Activated T-cell treated with anti-CD3 and anti-CD28 coated beads, Interleukin-2, amount 50 U/mL, for 48 hours (primary cell): ENCODE measurements around the gene ISY1.
A peak's percentile ranks its signal among the peaks of the same experiment; 100 is the strongest.
"Not testable (repeated sequence)": the region's sequence is repeated elsewhere in the genome, so short reads cannot be mapped to it uniquely, and the experiment has no call there.

Experiments used
- DNase-seq, 2 experiments: peaks; one replicate each; pipeline ENCODE4 v3.0.0-alpha.2; 2020

Gene ISY1

GRCh38 chr3:129165594-129165993 lies 4.7 kb upstream of the ISY1 start:
- DNase-seq = not testable (repeated sequence)

- DNase-seq = no peak
Observed at GRCh38 chr3:129164500-129164899, 3.6 kb upstream of the ISY1 start.

GRCh38 chr3:129162729-129163579 lies 2.1 kb upstream of the ISY1 start:
- DNase-seq = peak in 1 of 2 experiments; percentile 45

- DNase-seq = peak; percentile 60 to 62
Observed at GRCh38 chr3:129161860-129162271, 1.0 kb upstream of the ISY1 start.

GRCh38 chr3:129144786-129145185 lies 16.1 kb downstream of the ISY1 start:
- DNase-seq = no peak

GRCh38 chr3:129141011-129141410 lies 19.9 kb downstream of the ISY1 start:
- not testable (repeated sequence) for DNase-seq

GRCh38 chr3:129139911-129140310 lies 21.0 kb downstream of the ISY1 start:
- DNase-seq = no peak

GRCh38 chr3:129136275-129136674 lies 24.6 kb downstream of the ISY1 start:
- not testable (repeated sequence) for DNase-seq

GRCh38 chr3:129132097-129132866 lies 28.6 kb downstream of the ISY1 start:
- DNase-seq = no peak

- no peak for DNase-seq
Observed at GRCh38 chr3:129131465-129132088, 29.3 kb downstream of the ISY1 start.

GRCh38 chr3:129130291-129130813 lies 30.5 kb downstream of the ISY1 start:
- no peak for DNase-seq

- DNase-seq = no peak
Observed at GRCh38 chr3:129128357-129129155, 32.3 kb downstream of the ISY1 start.

GRCh38 chr3:129126726-129127280 lies 34.1 kb downstream of the ISY1 start:
- no peak for DNase-seq

- no peak for DNase-seq
Observed at GRCh38 chr3:129123314-129124060, 37.4 kb downstream of the ISY1 start.

GRCh38 chr3:129122412-129123011 lies 38.4 kb downstream of the ISY1 start:
- no peak for DNase-seq

GRCh38 chr3:129121792-129122411 lies 39.0 kb downstream of the ISY1 start, which contains the start of gene RAB43:
RAB43 (minus strand) TSS chr3:129121804; CDS start chr3:129121489, 315 bp downstream.
- DNase-seq = peak; percentile 89 to 92

- no peak for DNase-seq
Observed at GRCh38 chr3:129121016-129121791, 39.7 kb downstream of the ISY1 start.

GRCh38 chr3:129120254-129121004 lies 40.4 kb downstream of the ISY1 start:
- peak; percentile 94 for DNase-seq
